GM19328 (cell line): ENCODE data around the gene POU4F1.

Experiments
- ATAC-seq: cut with Tn5 transposase; IDR thresholded peaks from one replicate; pipeline ENCODE4 v1.9.1; 2021; ENCODE audit warnings: mild to moderate bottlenecking, moderate library complexity; ENCODE audit not compliant: unreplicated experiment

Gene POU4F1

DNA sequence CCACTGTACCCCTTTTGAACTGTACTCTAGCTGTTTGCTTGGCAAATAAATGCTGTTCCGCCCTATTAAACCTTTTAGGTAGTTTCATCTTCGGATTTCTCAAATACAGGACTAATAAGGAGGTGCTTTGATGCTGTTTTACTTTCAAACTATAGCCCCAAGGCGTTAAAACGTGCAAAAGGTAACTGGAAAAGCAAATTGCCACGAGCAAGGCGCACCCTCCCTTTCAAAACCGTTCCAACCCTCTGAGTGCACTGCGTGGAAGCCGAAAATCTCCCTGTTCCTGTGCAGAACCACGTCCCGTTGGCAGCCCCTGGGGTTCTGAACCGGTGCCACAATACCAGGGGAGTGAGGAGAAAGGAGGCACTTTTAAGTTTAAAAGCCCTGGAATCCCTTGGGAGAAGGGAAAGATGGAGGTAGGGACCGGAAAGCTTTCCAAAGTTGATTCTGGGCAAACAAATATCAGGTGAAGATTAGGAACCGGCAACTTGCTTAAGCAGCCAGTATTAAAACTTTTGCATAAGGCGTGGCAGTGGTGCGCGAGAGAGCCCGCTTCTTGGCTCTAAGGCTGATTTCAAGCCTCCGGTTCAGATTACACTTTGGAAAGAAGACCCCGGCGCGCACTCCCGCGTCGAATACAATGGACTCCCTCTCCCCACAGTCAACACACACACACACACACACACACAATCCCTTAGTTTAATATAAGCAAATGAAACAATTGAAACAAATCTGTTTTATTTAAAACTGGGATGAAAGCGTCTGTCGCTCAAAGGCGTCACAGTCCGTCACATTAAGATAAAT is 9.5 kb downstream of the POU4F1 start:
- no peak for ATAC-seq

- no peak for ATAC-seq
Measured at GRCh38 chr13:78593129-78593528, 10.2 kb downstream of the POU4F1 start.

DNA sequence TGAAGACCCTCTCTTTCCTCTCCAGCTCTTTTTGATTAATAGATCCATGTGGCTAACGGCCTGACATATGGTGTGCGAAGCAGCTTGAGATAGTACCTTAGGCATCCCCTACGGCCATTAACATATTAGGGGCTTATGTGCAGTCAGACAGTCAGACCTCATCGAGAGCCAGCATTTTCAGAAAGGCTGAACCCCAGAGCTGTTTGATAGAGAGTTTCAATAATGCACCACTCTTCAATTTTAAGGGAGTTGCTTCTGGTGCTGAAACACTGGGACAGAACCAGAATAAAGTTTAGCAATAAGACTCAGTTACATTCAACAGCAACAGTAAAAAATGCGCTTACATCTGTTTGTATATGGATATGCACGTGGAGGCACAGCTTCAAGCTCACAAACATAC is 10.8 kb downstream of the POU4F1 start:
- ATAC-seq, result no peak

- ATAC-seq, result no peak
Measured at GRCh38 chr13:78589206-78589605, 14.1 kb downstream of the POU4F1 start.

DNA sequence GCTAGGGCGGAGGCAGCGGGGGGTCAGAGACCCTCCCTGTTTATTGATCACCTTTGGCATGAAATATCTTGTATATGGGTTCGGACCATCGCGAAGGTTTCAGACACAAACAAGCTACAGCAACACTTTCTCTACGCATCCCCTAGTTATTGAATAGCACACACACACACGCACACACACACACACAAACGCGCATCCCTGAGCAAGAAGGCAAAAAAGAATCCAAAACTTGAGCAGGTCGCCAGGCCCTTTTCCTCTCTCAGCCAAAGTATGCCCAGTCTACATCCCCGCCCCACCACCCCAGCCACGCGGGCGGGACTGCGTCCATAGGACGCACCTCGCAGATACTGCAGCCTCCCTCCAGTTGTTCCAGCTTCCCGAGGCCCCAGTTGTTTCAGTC is 16.0 kb downstream of the POU4F1 start:
- no peak for ATAC-seq

GRCh38 chr13:78586706-78587105 is 16.6 kb downstream of the POU4F1 start:
- ATAC-seq, result no peak

- ATAC-seq, result no peak
Measured at GRCh38 chr13:78576261-78576660, 27.1 kb downstream of the POU4F1 start.

- no peak for ATAC-seq
Measured at GRCh38 chr13:78572459-78572858, 30.9 kb downstream of the POU4F1 start.

DNA sequence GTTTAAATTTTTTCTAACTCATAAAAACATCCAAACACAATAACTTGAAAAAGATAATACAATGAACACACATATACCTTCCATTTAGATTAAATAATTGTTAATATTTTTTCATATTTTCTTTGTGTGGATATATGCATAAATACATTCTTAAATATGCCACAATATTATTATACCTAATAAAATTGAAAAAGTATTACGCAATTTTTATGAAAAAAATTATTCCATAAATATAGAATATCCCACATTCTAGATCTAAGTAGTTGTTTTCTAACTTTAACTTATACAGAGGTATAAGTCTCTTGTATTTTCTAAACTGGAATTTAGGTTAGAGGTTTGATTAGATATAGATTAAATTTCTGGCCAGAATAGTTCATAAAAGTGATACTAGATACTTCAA is 34.3 kb downstream of the POU4F1 start:
- no peak for ATAC-seq

GRCh38 chr13:78566631-78567030 is 36.7 kb downstream of the POU4F1 start:
- no peak for ATAC-seq

DNA sequence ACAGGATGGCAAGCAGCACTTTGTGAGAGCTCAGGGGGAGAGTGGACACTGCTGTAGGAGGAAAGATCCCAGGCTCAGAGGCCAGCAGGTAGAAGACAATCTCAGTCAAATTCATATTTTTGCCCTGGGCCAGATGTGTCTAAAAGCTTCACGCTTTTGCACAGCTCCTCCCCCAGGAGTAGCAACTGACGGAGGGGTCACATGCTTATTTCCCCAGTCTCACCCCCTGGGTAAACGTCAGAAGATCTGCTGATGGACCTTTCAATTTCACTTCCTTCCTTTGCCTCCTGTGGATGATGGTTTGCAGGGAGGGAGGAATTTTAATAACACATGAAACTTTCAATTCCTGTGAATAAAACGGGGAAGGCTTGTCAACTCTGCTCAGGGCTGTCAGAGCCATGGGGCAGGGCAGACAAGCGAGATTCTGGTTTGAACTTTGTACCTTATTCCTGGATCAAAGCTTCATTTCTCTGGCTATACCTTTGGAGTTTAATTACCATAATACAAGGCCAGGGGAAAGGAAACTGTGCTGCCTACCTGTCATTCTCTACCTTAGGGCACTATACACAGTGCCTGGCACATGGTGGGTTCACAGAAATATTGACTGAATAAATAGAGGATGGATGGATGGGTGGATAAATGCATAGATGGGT is 41.0 kb downstream of the POU4F1 start:
- no peak for ATAC-seq
